Naive thymus-derived CD4-positive, alpha-beta T cell (primary cell): ENCODE results near the gene CXCR4. TPM values are rescaled to one million over a fixed set of nuclear protein-coding genes. Genes with fewer than 3 reads are reported as not detected.
A peak's percentile ranks its signal among the peaks of the same experiment; 100 is the strongest.

Source experiments
- ATAC-seq: fragments of 150-1000 bp; cut with Tn5 transposase; 2 replicates; pipeline ENCODE4 v1.10.0; 2021; ENCODE audit warnings: mild to moderate bottlenecking, moderate library complexity
- CTCF ChIA-PET: fragments of 350-600 bp; sonication (Branson Sonifier 250); formaldehyde crosslinking; loops from one replicate; lab custom pipeline; 2021; ENCODE audit warnings: antibody characterized with exemption; lab: Charles Lee
- POLR2A ChIA-PET: fragments of 350-600 bp; sonication (Branson Sonifier 250); formaldehyde crosslinking; loops from one replicate; lab custom pipeline; 2021; ENCODE audit warnings: antibody characterized with exemption, inconsistent platforms; lab: Charles Lee
- DNase-seq, 9 donors: peaks; one replicate each; pipeline versions ENCODE4 v3.0.0 to v3.0.0-alpha.2; 2020 to 2022; ENCODE audit warnings: mixed read lengths in 1 of 9
- H3K27ac ChIP-seq: one replicate; pipeline ENCODE4 v1.7.0; 2013; ENCODE audit warnings: mild to moderate bottlenecking, low read depth, low read length, moderate library complexity
- H3K27me3 ChIP-seq, 2 donors: one replicate each; pipeline ENCODE4 v1.7.0; 2013; ENCODE audit warnings: low read length in 2 of 2, mild to moderate bottlenecking in 2 of 2, moderate library complexity in 2 of 2; ENCODE audit not compliant: control insufficient read depth in 2 of 2, insufficient read depth in 2 of 2
- H3K36me3 ChIP-seq, 3 experiments: 1 replicate in 2 of 3; 2 replicates in 1 of 3; pipeline ENCODE4 v1.7.0; 2013; ENCODE audit warnings: low read length in 3 of 3, mild to moderate bottlenecking in 3 of 3, moderate library complexity in 1 of 3; ENCODE audit not compliant: insufficient read depth in 3 of 3, control insufficient read depth in 2 of 3
- H3K4me1 ChIP-seq, 2 donors: one replicate each; pipeline ENCODE4 v1.7.0; 2013; ENCODE audit warnings: low read length in 2 of 2, mild to moderate bottlenecking in 2 of 2, moderate library complexity in 1 of 2; ENCODE audit not compliant: control insufficient read depth in 2 of 2, insufficient read depth in 2 of 2
- H3K4me3 ChIP-seq: 2 replicates; pipeline ENCODE4 v1.7.0; 2013; ENCODE audit warnings: mild to moderate bottlenecking, low read length
- H3K9me3 ChIP-seq, 3 experiments: 1 replicate in 2 of 3; 2 replicates in 1 of 3; pipeline ENCODE4 v1.7.0; 2013; ENCODE audit warnings: low read length in 3 of 3; ENCODE audit not compliant: control insufficient read depth in 2 of 3
- H3K27ac Mint-ChIP-seq, 9 donors: one replicate each; pipeline ENCODE4 v1.8.0; 2020 to 2022; ENCODE audit warnings: mixed read lengths in 9 of 9, mild to moderate bottlenecking in 8 of 9, moderate library complexity in 5 of 9, inconsistent platforms in 2 of 9
- H3K27me3 Mint-ChIP-seq, 5 donors: one replicate each; pipeline ENCODE4 v1.8.0; 2021 to 2022; ENCODE audit warnings: mixed read lengths in 5 of 5, mild to moderate bottlenecking in 1 of 5
- H3K36me3 Mint-ChIP-seq, 5 donors: one replicate each; pipeline ENCODE4 v1.8.0; 2020 to 2022; ENCODE audit warnings: mixed read lengths in 5 of 5, mild to moderate bottlenecking in 3 of 5, inconsistent platforms in 1 of 5
- H3K4me1 Mint-ChIP-seq, 7 donors: one replicate each; pipeline ENCODE4 v1.8.0; 2020 to 2022; ENCODE audit warnings: mixed read lengths in 7 of 7, mild to moderate bottlenecking in 3 of 7, inconsistent platforms in 1 of 7
- H3K4me3 Mint-ChIP-seq, 10 donors: one replicate each; pipeline ENCODE4 v1.8.0; 2020 to 2022; ENCODE audit warnings: mild to moderate bottlenecking in 10 of 10, mixed read lengths in 10 of 10, moderate library complexity in 6 of 10, inconsistent platforms in 2 of 10
- H3K9me3 Mint-ChIP-seq, 11 donors: one replicate each; pipeline ENCODE4 v1.8.0; 2020 to 2022; ENCODE audit warnings: mixed read lengths in 11 of 11, mild to moderate bottlenecking in 4 of 11, inconsistent platforms in 1 of 11, moderate library complexity in 1 of 11
- intact Hi-C, 2 donors: fragments of 100-400 bp; cut with micrococcal nuclease; formaldehyde crosslinking; loops; one replicate each; pipeline ENCODE4 v1.15.1; 2023
- polyA plus RNA-seq, 2 donors: library from polyadenylated mRNA; unstranded; fragments of 300-500 nt; fragmentation: Illumina TruSeq; gene quantifications; one replicate each; pipeline ENCODE4 v1.2.3, GENCODE V29; 2021
- total RNA-seq, 6 experiments: library from RNA in 5 of 6; stranded (reverse) in 5 of 6; gene quantifications; 1 replicate in 5 of 6; 2 replicates in 1 of 6; pipeline ENCODE4 v1.2.3 and lab custom pipeline; 2021 to 2026

CXCR4 gene
- total RNA-seq (1,000 to 10,000 TPM in 1 of 5 experiments, 100 to 1,000 TPM in 4; 239 to 1,323 (median 255) TPM), polyA plus RNA-seq (100 to 1,000 TPM; 368 to 502 TPM), total RNA-seq (lab: John Stamatoyannopoulos, UW) (1,297 reads per million, percentile 99 among the genes with 10 or more reads in this experiment)

DNA sequence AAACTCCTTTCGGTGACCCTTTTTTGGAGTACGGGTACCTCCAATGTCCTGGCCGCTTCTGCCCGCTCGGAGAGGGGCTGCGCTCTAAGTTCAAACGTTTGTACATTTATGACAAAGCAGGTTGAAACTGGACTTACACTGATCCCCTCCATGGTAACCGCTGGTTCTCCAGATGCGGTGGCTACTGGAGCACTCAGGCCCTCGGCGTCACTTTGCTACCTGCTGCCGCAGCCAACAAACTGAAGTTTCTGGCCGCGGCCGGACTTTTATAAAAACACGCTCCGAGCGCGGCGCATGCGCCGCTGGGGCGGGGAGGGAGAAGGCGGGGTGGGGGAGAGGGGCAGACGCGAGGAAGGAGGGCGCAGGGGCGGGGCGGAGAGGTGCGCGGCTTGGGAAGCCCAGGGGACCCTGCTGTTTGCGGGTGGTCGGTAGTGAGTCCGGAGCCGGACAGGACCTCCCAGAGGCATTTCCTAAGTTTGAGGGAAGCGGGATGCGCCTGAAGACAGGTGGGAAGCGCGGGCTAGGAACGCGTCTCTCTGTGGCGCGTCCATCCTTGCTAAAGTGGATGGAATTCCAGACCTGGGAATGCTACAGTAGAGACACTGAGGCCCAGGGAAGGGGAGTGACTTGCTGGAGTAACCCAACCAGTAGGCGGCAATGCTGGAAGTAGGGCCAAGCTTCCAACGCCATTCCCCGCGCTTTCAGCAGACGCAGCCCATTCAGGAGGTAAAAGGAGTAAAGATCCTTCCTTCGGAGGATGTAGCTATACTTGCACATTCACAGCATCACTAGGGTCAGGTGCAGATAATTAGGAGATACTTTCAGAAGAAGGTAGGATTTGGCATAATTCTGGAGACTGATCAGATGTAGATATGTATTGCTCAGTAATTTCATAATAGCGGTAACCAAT lies at the start of gene CXCR4:
TSS of gene CXCR4 (minus strand) at position 241 of the 910 bp plus-strand sequence. CDS start at position 152, 89 bp downstream.
- H3K4me1 ChIP-seq, result peaks cover 40 to 44% of the 10 kb centered on the region in 2 donors
- peak within 1 kb of the TSS; percentile 94 for H3K27ac ChIP-seq
- intact Hi-C loops, result loop anchor here (1.0 to 5.0 kb wide), 18 partner anchors 11 to 1199 kb away; partner anchors contain the start of genes RAB3GAP1 (in 2 of the 2), CCNT2 (in 1 of the 2), DARS1 (in 1 of the 2) and MCM6 (in 1 of the 2)
- H3K4me3 Mint-ChIP-seq, result peak within 1 kb of the TSS; percentile 84 to 100 (median 98)
- POLR2A ChIA-PET, result interaction anchor here (0.6 to 2.9 kb wide), 23 partner anchors 7 to 266 kb away, joined by 3 to 331 read pairs (median 5); no protein-coding TSS in a partner anchor
- peaks cover 0 to 24% (median 0%) of the 10 kb centered on the region in 11 donors for H3K9me3 Mint-ChIP-seq
- CTCF ChIA-PET, result interaction anchor here (1.1 to 2.6 kb wide), 5 partner anchors 12 to 263 kb away, joined by 3 to 14 read pairs (median 4); no protein-coding TSS in a partner anchor
- peak; percentile 87 to 97 (median 91) for DNase-seq
- peaks cover 22 to 43% (median 23%) of the 10 kb centered on the region in 3 experiments for H3K36me3 ChIP-seq
- peaks cover 17 to 69% (median 64%) of the 10 kb centered on the region in 7 donors for H3K4me1 Mint-ChIP-seq
- ATAC-seq, result peak; percentile 51
- H3K36me3 Mint-ChIP-seq, result peaks cover 18 to 42% (median 30%) of the 10 kb centered on the region in 5 donors
- H3K4me3 ChIP-seq, result peak within 1 kb of the TSS; percentile 89
- H3K27me3 Mint-ChIP-seq, result peaks cover 0 to 39% (median 0%) of the 10 kb centered on the region in 5 donors
- H3K9me3 ChIP-seq, result no peaks in the 10 kb centered on the region
- H3K27ac Mint-ChIP-seq, result peak within 1 kb of the TSS; percentile 98 to 100 (median 99)
- no peaks in the 10 kb centered on the region for H3K27me3 ChIP-seq

DNA sequence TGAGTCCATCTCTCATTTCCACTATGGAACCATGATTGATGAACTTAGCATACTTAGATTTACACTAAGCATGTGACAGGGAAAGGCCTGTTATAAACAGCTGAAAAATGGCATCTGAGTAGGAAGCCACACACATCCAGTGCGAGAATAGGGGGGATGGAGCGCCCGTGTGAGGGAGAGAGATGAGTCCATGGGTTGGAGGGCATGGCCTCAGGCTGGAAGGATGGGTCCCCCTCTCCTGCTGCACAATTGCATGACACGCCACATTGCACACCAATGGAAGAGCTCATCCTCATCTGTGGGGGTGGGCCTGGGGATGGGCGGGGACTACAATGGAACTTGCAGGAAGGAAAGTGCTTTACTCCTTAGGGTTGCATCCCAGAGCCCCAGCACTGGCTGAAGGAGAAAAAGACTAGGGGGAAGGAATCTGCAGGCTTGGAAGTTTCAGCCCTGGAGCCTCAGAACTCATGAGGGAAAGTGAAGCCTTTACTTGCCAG lies 46.4 kb upstream of the CXCR4 start:
- H3K27me3 ChIP-seq, result no peaks in the 10 kb centered on the region
- DNase-seq (no peak), ATAC-seq (no peak)
- Mint-ChIP-seq H3K27me3 (peaks cover 0 to 7% (median 0%) of the 10 kb centered on the region in 5 donors), H3K4me3 (no peak overlapping the region), H3K27ac (peak overlapping the region in 1 of 9 donors; percentile 31), H3K4me1 (peaks cover 5 to 42% (median 30%) of the 10 kb centered on the region in 7 donors), H3K9me3 (peaks cover 0 to 1% (median 0%) of the 10 kb centered on the region in 11 donors), H3K36me3 (peaks cover 0 to 6% (median 0%) of the 10 kb centered on the region in 5 donors)
- no peak overlapping the region for H3K27ac ChIP-seq
- H3K36me3 ChIP-seq, result no peaks in the 10 kb centered on the region
- ChIA-PET POLR2A (no interaction called here), CTCF (no interaction called here)
- H3K4me3 ChIP-seq, result no peak overlapping the region
- intact Hi-C loops, result no loop called here
- no peaks in the 10 kb centered on the region for H3K4me1 ChIP-seq
- H3K9me3 ChIP-seq, result no peaks in the 10 kb centered on the region

DNA sequence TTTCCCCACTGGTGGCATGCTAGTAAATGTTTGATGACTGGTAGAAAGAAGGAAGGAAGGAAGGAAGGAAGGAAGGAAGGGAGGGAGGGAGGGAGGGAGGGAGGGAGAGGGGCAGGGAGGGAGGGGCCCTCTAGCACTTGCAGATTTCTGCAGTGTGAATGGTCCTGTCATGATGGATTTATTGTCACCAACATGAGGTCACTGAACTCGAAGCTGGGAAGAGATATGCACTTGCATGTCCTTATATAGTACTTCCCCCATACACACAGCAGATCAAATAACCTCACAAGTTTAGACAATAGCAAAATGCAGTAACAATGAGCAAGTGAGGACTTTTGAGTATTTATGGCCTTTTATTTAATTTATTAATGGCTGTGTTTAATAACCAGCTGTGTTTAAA lies 44.5 kb upstream of the CXCR4 start:
- H3K27me3 ChIP-seq, result no peaks in the 10 kb centered on the region
- intact Hi-C loops, result no loop called here

DNA sequence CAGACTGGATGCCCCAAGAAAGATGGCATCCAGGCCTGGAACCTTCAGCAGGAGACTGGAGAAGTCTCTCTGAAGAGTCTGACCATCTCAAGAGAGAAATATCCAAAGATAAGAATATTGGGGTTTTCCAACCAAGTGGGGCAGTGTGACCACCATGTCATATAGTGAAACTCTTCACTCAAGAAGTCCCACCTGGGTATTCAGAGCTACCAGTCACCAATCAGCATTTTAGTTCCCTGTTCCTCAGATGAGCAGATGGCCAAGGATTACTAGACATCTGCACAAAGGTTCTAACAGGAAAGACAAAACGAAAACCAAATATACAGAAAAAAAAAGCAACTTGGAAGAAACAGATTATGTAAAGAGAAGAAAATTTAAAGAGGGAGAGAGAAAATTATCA lies 38.5 kb upstream of the CXCR4 start:
- no peaks in the 10 kb centered on the region for H3K36me3 Mint-ChIP-seq
- Histone ChIP-seq H3K27me3 (no peaks in the 10 kb centered on the region), H3K27ac (no peak overlapping the region), H3K9me3 (no peaks in the 10 kb centered on the region), H3K4me3 (no peak overlapping the region), H3K4me1 (no peaks in the 10 kb centered on the region), H3K36me3 (no peaks in the 10 kb centered on the region)
- CTCF ChIA-PET, result interaction anchor here (1.3 kb wide), 1 partner anchor 20 kb away, joined by 3 read pairs; no protein-coding TSS in a partner anchor
- intact Hi-C loops, result loop anchor here in 1 of 2 donors (2.0 kb wide), 1 partner anchor 14 kb away; no protein-coding TSS in a partner anchor
- peaks cover 0 to 4% (median 0%) of the 10 kb centered on the region in 11 donors for H3K9me3 Mint-ChIP-seq
- no peak for DNase-seq
- ATAC-seq, result no peak
- POLR2A ChIA-PET, result interaction anchor here (0.9 to 1.3 kb wide), 4 partner anchors 10 to 33 kb away, joined by 3 to 4 read pairs (median 3); no protein-coding TSS in a partner anchor
- no peak overlapping the region for H3K27ac Mint-ChIP-seq
- no peak overlapping the region for H3K4me3 Mint-ChIP-seq
- H3K27me3 Mint-ChIP-seq, result peaks cover 0 to 22% (median 0%) of the 10 kb centered on the region in 5 donors
- H3K4me1 Mint-ChIP-seq, result peaks cover 5 to 24% (median 17%) of the 10 kb centered on the region in 7 donors

More for the DNA sequence above, 44.5 kb upstream of the CXCR4 start:
- POLR2A ChIA-PET, result interaction anchor here (0.6 to 1.9 kb wide), 7 partner anchors 9 to 44 kb away, joined by 3 to 8 read pairs (median 5); no protein-coding TSS in a partner anchor
- Mint-ChIP-seq H3K4me1 (peaks cover 9 to 30% (median 23%) of the 10 kb centered on the region in 7 donors), H3K36me3 (no peaks in the 10 kb centered on the region), H3K9me3 (peaks cover 0 to 4% (median 0%) of the 10 kb centered on the region in 11 donors), H3K27ac (peak overlapping the region in 5 of 9 donors; percentile 0 to 88 (median 19)), H3K27me3 (peaks cover 0 to 5% (median 0%) of the 10 kb centered on the region in 5 donors), H3K4me3 (peak overlapping the region in 2 of 10 donors; percentile 40 to 41)
- Histone ChIP-seq H3K4me3 (no peak overlapping the region), H3K36me3 (no peaks in the 10 kb centered on the region), H3K9me3 (no peaks in the 10 kb centered on the region), H3K27ac (no peak overlapping the region), H3K4me1 (no peaks in the 10 kb centered on the region)
- CTCF ChIA-PET, result no interaction called here
- DNase-seq (no peak), ATAC-seq (peak; percentile 40)

DNA sequence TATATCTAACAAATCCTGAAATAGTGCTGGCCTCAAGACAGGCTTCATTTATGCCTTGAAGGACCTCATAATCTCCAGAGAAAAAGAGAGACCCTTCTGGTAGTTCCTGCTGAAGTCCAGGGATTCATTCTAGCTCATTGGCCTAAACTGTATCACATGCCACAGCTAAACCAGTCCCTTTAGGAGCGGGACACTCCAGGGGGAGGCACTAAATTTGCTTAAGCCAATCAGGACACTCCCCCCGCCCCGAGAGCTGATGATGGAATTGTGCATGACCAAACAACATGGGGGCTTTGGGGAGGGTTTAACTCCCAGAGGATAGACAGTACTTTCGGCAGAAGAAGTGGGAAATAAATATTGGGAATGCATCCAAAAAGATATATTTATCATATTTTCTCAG lies 36.4 kb upstream of the CXCR4 start:
- CTCF ChIA-PET, result no interaction called here
- ATAC-seq, result no peak
- no peak overlapping the region for H3K4me3 ChIP-seq

More for the DNA sequence above, 36.4 kb upstream of the CXCR4 start:
- Histone ChIP-seq H3K27ac (no peak overlapping the region), H3K4me1 (peaks cover 0 to 3% of the 10 kb centered on the region in 2 donors), H3K27me3 (no peaks in the 10 kb centered on the region), H3K36me3 (no peaks in the 10 kb centered on the region), H3K9me3 (no peaks in the 10 kb centered on the region)
- Mint-ChIP-seq H3K27me3 (peaks cover 0 to 35% (median 0%) of the 10 kb centered on the region in 5 donors), H3K36me3 (no peaks in the 10 kb centered on the region), H3K4me1 (peaks cover 11 to 24% (median 19%) of the 10 kb centered on the region in 7 donors), H3K9me3 (peaks cover 0 to 5% (median 0%) of the 10 kb centered on the region in 11 donors), H3K27ac (no peak overlapping the region), H3K4me3 (no peak overlapping the region)
- intact Hi-C loops, result no loop called here
- POLR2A ChIA-PET, result interaction anchor here (0.6 to 2.3 kb wide), 7 partner anchors 9 to 89 kb away, joined by 3 to 6 read pairs (median 4); no protein-coding TSS in a partner anchor
- DNase-seq, result no peak
